ENCODE results near the gene CFL1. TPM values are rescaled to one million over a fixed set of nuclear protein-coding genes. Genes with fewer than 3 reads are reported as not detected.

Gene CFL1
- total RNA-seq, 1 experiment from 2014 or later: 1,911 TPM

DNA sequence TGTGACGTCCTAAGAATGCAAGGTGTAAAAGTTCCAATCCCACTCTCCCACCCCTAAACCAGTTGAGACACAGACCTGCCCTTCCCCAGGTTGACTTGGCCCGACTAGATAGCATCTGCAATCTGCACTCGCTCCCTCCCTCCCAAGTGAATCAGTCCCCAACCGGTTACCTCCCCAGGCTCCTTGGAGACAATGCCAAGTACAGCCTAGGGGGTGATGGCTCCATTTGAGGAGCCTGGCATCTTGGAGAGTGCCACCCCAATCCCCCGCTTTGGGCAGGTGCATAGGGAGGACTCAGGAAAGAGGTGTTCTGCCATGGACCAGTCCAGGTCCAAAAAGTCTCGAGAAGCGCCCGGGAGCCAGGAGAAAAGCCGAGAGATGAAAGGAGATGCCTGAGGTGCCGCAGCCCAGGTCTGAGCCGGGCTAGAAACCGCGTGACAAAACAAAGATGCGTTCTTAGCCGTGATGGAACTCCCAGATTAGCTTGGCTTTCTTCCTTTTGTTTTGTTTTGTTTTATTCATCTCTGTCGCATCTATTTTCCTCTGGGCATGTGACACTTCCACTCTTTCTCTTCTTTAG lies 42.9 kb downstream of the CFL1 start:
- BruUV-seq (replicated peaks): TSS peak; percentile 56
- intact Hi-C loops (cut with micrococcal nuclease; ENCODE audit: unreplicated experiment): loop anchor here (5.0 kb wide), 2 partner anchors 33 to 103 kb away; partner anchors contain the start of genes AP5B1 and KAT5
- POLR2A ChIA-PET: interaction anchor here (0.7 kb wide), 1 partner anchor 162 kb away, joined by 3 read pairs; no protein-coding TSS in a partner anchor

GRCh38 chr11:65814131-65814985 lies 43.6 kb downstream of the CFL1 start:
- no TSS peak for BruUV-seq (replicated peaks)
- POLR2A ChIA-PET: no interaction called here
- no peak for ATAC-seq
- H3K4me1 ChIP-seq (ENCODE audit: control insufficient read depth, insufficient read depth, low read length): 0 out of 2 replicates have a peak, but pooled peaks cover 3% of the 10 kb centered on the region
- H3K27ac ChIP-seq (ENCODE audit: low read length): no peak overlapping the region
- CTCF ChIA-PET: no interaction called here
- intact Hi-C loops (cut with micrococcal nuclease; ENCODE audit: unreplicated experiment) (no loop called here), in situ Hi-C loops (cut with HindIII; ENCODE audit: low pct_unique_long_range_greater_than_20kb, low sequenced_read_pairs) (loop anchor here (5.0 kb wide), 1 partner anchor 52 kb away; no protein-coding TSS in a partner anchor)
- no peak overlapping the region for H3K4me3 ChIP-seq (ENCODE audit: low read depth in 2 of 2, low read length in 2 of 2)
- no peaks in the 10 kb centered on the region for H3K9me3 ChIP-seq (ENCODE audit: control insufficient read depth, insufficient read depth, low read depth, low read length)
- DNase-seq (ENCODE audit: low read depth, low spot score): no peak
- no peaks in the 10 kb centered on the region for H3K27me3 ChIP-seq (ENCODE audit: control insufficient read depth, insufficient read depth, low read length)
- TF ChIP-seq SIN3A (IDR thresholded peaks at IDR 0.05; ENCODE audit: borderline replicate concordance, insufficient read depth, low read depth, low read length) (no peak), POLR2AphosphoS5 (IDR thresholded peaks at IDR 0.05; ENCODE audit: low read depth, low read length) (no peak), CTCF (IDR thresholded peaks at IDR 0.05) (no peak), TCF7L2 (IDR thresholded peaks at IDR 0.05; ENCODE audit: low read depth, low read length) (no peak)
- TF ChIP-seq, protein P1, sequence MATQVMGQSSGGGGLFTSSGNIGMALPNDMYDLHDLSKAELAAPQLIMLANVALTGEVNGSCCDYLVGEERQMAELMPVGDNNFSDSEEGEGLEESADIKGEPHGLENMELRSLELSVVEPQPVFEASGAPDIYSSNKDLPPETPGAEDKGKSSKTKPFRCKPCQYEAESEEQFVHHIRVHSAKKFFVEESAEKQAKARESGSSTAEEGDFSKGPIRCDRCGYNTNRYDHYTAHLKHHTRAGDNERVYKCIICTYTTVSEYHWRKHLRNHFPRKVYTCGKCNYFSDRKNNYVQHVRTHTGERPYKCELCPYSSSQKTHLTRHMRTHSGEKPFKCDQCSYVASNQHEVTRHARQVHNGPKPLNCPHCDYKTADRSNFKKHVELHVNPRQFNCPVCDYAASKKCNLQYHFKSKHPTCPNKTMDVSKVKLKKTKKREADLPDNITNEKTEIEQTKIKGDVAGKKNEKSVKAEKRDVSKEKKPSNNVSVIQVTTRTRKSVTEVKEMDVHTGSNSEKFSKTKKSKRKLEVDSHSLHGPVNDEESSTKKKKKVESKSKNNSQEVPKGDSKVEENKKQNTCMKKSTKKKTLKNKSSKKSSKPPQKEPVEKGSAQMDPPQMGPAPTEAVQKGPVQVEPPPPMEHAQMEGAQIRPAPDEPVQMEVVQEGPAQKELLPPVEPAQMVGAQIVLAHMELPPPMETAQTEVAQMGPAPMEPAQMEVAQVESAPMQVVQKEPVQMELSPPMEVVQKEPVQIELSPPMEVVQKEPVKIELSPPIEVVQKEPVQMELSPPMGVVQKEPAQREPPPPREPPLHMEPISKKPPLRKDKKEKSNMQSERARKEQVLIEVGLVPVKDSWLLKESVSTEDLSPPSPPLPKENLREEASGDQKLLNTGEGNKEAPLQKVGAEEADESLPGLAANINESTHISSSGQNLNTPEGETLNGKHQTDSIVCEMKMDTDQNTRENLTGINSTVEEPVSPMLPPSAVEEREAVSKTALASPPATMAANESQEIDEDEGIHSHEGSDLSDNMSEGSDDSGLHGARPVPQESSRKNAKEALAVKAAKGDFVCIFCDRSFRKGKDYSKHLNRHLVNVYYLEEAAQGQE (IDR thresholded peaks at IDR 0.05; ENCODE audit: insufficient read depth in 1 of 2, low read depth in 2 of 2, low read length in 1 of 2): no peak
- H3K36me3 ChIP-seq (ENCODE audit: control insufficient read depth, insufficient read depth, low read length): no peaks in the 10 kb centered on the region

More for the DNA sequence above, 42.9 kb downstream of the CFL1 start:
- ATAC-seq (no peak), DNase-seq (ENCODE audit: low read depth, low spot score) (no peak)
- Histone ChIP-seq H3K27me3 (ENCODE audit: control insufficient read depth, insufficient read depth, low read length) (no peaks in the 10 kb centered on the region), H3K36me3 (ENCODE audit: control insufficient read depth, insufficient read depth, low read length) (no peaks in the 10 kb centered on the region), H3K4me1 (ENCODE audit: control insufficient read depth, insufficient read depth, low read length) (0 out of 2 replicates have a peak, but pooled peaks cover 3% of the 10 kb centered on the region), H3K4me3 (ENCODE audit: low read depth in 2 of 2, low read length in 2 of 2) (no peak overlapping the region), H3K9me3 (ENCODE audit: control insufficient read depth, insufficient read depth, low read depth, low read length) (no peaks in the 10 kb centered on the region), H3K27ac (ENCODE audit: low read length) (no peak overlapping the region)
- in situ Hi-C loops (cut with HindIII; ENCODE audit: low pct_unique_long_range_greater_than_20kb, low sequenced_read_pairs): loop anchor here (5.0 kb wide), 1 partner anchor 53 kb away; no protein-coding TSS in a partner anchor
- CTCF ChIA-PET: no interaction called here
- TF ChIP-seq, protein P1 (IDR thresholded peaks at IDR 0.05; ENCODE audit: insufficient read depth in 1 of 2, low read depth in 2 of 2, low read length in 1 of 2): no peak

All from Panc1 (cell line).